Measurements from ENCODE around the gene SH2D5.

DNA sequence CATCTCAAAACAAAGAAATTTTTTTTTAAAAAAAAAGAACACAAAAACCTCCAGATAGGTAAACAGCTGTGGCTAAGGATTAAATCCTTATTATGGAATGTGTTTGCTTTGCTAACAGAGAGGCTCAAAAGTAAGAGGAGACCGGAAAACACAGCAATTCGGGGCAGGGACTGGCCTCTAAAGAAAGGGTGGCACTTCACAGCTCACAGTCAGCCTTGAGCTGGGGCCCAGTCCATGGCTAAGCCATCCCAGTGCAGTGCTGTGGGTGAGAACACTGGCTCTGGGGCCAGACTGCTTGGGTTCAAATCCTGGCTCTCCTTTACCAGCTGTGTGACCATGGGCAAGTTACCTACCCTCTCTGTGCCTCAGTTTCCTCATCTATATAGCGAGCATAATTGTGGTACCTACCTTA lies 42.9 kb downstream of the SH2D5 start:
- TF ChIP-seq SIN3A (IDR thresholded peaks at IDR 0.05; ENCODE audit: low read depth) (no peak), POLR2A (IDR thresholded peaks at IDR 0.05; ENCODE audit: borderline replicate concordance, extremely low read depth, insufficient read depth, insufficient read length) (no peak), POLR2AphosphoS5 (IDR thresholded peaks at IDR 0.05; ENCODE audit: low read depth, low read length) (no peak), ELF1 (IDR thresholded peaks at IDR 0.05; ENCODE audit: borderline replicate concordance, low read depth) (no peak), SRF (IDR thresholded peaks at IDR 0.05; ENCODE audit: low read depth) (no peak), ZFX (IDR thresholded peaks at IDR 0.05) (no peak), EZH2phosphoT487 (IDR thresholded peaks at IDR 0.05; ENCODE audit: borderline replicate concordance) (no peak), EGR1 (IDR thresholded peaks at IDR 0.05; ENCODE audit: low read depth) (no peak), EZH2 (IDR thresholded peaks at IDR 0.05) (no peak)
- TF ChIP-seq, protein P1, sequence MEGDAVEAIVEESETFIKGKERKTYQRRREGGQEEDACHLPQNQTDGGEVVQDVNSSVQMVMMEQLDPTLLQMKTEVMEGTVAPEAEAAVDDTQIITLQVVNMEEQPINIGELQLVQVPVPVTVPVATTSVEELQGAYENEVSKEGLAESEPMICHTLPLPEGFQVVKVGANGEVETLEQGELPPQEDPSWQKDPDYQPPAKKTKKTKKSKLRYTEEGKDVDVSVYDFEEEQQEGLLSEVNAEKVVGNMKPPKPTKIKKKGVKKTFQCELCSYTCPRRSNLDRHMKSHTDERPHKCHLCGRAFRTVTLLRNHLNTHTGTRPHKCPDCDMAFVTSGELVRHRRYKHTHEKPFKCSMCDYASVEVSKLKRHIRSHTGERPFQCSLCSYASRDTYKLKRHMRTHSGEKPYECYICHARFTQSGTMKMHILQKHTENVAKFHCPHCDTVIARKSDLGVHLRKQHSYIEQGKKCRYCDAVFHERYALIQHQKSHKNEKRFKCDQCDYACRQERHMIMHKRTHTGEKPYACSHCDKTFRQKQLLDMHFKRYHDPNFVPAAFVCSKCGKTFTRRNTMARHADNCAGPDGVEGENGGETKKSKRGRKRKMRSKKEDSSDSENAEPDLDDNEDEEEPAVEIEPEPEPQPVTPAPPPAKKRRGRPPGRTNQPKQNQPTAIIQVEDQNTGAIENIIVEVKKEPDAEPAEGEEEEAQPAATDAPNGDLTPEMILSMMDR (IDR thresholded peaks at IDR 0.05 in 2 of 3, conservative IDR thresholded peaks at IDR 0.05 in 1 of 3; ENCODE audit: borderline replicate concordance in 1 of 3, insufficient read depth in 1 of 3, low read depth in 2 of 3, low read length in 2 of 3): no peak
- TF ChIP-seq, protein P2, sequence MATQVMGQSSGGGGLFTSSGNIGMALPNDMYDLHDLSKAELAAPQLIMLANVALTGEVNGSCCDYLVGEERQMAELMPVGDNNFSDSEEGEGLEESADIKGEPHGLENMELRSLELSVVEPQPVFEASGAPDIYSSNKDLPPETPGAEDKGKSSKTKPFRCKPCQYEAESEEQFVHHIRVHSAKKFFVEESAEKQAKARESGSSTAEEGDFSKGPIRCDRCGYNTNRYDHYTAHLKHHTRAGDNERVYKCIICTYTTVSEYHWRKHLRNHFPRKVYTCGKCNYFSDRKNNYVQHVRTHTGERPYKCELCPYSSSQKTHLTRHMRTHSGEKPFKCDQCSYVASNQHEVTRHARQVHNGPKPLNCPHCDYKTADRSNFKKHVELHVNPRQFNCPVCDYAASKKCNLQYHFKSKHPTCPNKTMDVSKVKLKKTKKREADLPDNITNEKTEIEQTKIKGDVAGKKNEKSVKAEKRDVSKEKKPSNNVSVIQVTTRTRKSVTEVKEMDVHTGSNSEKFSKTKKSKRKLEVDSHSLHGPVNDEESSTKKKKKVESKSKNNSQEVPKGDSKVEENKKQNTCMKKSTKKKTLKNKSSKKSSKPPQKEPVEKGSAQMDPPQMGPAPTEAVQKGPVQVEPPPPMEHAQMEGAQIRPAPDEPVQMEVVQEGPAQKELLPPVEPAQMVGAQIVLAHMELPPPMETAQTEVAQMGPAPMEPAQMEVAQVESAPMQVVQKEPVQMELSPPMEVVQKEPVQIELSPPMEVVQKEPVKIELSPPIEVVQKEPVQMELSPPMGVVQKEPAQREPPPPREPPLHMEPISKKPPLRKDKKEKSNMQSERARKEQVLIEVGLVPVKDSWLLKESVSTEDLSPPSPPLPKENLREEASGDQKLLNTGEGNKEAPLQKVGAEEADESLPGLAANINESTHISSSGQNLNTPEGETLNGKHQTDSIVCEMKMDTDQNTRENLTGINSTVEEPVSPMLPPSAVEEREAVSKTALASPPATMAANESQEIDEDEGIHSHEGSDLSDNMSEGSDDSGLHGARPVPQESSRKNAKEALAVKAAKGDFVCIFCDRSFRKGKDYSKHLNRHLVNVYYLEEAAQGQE (IDR thresholded peaks at IDR 0.05; ENCODE audit: low read depth): no peak
- TF ChIP-seq, protein P3, sequence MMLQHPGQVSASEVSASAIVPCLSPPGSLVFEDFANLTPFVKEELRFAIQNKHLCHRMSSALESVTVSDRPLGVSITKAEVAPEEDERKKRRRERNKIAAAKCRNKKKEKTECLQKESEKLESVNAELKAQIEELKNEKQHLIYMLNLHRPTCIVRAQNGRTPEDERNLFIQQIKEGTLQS (IDR thresholded peaks at IDR 0.05): no peak
- TF ChIP-seq, protein P4, sequence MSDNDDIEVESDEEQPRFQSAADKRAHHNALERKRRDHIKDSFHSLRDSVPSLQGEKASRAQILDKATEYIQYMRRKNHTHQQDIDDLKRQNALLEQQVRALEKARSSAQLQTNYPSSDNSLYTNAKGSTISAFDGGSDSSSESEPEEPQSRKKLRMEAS (IDR thresholded peaks at IDR 0.05): no peak
